ENCODE results near the gene LRRTM2.

GRCh38 chr5:138870611-138871010, 4.5 kb downstream of the LRRTM2 start:
- no peak for TF ChIP-seq POLR2AphosphoS5 (IDR thresholded peaks at IDR 0.05; ENCODE audit: borderline replicate concordance, low read depth, low read length)
- TF ChIP-seq EZH2 (IDR thresholded peaks at IDR 0.05) = no peak
- TF ChIP-seq FOXP2 (optimal IDR thresholded peaks at IDR 0.05; ENCODE audit: control extremely low read depth, extremely low read length, insufficient read depth) = no peak

All from SK-N-MC (cell line).